GM19099 (cell line): ENCODE data around the gene CDH13.

ENCODE experiments used
- POLR2A ChIP-seq: IDR thresholded peaks from 3 replicates; pipeline ENCODE4 v1.6.1; 2011; ENCODE audit warnings: low read depth; ENCODE audit not compliant: insufficient read length; ENCODE audit errors: extremely low read depth

The CDH13 gene

DNA sequence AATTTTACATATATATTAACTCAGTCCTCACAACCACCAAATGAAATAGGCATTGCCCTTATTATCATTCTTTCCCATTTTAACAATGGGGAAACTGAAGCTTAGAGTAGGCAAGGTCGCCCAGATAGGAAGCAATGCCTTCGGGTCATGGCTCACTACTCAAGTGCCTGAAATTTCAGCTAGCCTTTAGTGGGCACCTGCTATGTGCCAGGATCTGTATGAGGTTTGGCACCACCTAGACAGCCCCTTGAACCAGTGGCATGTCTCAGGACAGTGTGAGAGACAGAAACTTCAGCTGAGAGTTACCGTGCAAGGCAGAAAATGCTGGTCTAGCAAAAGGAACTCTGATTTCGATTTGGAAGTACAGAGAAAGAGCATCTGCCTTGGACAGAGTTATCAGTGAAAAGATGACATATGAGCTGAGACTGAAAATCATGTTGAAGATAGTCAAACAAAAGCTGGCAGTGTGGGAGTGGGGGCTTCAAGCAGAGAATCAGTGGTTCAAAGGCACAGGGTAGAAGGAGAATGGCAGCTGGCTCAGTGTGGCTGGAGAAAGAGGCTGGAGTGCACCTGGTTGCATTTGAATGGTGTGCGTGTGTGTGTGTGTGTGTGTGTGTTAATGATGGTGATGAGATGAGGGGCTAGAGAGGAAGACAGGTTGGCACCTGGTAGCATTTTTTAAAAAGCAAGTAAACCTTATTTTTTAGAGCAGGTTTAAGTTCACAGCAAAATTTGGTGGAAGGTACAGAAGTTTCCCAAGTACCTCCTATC is 29.1 kb downstream of the CDH13 start:
- TF ChIP-seq POLR2A = no peak

DNA sequence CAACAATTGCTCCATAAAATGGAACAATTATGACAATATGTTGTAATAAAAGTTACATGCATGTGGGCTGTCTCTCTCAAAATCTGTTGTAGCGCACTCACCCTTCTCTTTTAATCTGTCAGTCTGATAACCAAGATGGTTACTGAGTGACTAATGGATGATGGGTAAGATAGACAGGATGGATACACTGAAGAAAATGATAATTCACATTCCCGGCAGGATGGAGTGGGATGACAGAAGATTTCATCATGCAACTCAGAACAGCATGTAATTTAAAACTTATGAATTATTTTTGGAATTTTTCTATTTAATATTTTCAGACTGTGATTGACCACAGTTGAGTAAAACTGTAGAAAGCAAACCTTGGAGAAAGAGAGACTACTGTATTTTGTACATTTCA is 30.5 kb downstream of the CDH13 start:
- TF ChIP-seq POLR2A = no peak

DNA sequence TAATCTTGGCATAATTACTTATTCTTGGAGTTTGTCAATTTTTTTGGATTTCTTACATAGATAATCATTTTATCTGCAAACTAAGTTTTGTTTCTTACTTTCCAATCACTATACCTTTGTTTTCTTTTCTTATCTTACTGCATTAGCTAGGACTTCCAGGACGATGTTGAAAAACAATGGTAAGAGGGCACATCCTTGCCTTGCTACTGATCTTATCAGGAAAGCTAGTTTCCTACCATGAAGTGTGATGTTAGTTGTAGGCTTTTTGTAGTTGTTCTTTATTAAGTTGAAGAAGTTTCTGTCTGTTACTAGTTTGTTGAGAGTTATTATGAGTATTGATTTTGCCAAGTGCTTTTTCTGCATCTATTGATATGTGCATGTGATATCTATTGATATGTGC is 31.0 kb downstream of the CDH13 start:
- no peak for TF ChIP-seq POLR2A

DNA sequence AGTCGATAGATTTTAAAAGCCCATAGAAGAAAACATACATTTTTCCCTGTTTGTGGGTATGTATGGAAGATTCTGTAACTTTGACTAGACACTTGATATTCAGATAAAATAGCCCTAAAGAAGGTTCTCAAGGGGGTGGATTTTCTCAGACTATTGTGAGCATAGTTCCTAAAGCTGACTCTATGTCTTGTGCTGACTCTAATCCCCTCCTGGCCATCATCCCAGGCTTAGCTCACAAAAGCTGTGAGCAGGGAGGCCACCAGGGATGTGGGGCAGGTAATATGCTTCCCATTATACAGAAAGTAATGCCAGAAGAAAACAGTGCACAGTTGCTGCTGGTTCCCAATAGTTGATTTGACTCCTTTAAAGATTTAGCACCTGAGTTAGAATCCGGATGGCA is 32.0 kb downstream of the CDH13 start:
- TF ChIP-seq POLR2A = no peak

DNA sequence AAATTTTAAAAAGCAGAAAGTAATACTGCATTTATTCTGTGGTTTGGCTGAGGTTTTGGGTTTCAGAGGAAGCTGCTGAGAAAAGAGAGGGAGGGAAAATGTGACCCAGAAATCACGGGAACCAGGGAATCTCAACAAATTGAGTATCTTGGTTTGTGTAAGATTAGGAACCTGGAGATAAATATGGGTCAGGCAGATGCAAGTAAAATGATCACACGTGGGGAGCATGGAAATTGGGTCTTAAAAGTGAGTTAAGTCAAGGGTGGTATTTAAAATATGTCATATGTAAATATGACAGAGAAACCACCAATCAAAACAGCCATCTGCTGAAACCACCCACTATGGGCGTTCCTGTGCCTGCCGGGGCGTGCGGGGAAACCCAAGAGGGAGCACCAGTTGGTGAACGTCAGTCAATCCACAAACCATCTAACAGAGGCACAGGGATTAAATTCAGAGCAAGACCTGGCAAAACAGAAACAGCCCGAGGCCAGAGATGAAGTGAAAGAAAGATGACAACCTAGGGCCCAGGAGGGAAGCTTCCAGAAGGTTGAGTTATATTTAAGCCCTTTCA is 33.4 kb downstream of the CDH13 start:
- TF ChIP-seq POLR2A = no peak

DNA sequence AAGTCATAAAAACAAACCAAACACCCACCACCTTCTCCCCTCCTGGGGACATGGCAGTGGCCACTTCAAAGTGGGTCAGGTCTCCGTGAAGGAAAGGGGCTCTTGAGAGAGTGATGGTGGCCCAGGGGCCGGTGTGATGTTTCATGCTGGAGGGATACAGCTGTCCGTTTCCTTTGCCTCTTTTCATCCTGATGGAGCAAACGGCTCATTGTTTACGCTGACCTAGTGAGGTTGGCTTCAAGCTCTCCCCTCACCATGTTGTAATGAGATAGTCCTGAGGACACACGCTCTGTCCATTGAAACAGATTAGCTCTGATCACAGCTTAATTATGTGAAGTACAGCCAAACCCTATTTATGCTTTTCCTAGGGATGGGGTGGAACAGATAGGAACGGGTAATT is 34.2 kb downstream of the CDH13 start:
- no peak for TF ChIP-seq POLR2A

DNA sequence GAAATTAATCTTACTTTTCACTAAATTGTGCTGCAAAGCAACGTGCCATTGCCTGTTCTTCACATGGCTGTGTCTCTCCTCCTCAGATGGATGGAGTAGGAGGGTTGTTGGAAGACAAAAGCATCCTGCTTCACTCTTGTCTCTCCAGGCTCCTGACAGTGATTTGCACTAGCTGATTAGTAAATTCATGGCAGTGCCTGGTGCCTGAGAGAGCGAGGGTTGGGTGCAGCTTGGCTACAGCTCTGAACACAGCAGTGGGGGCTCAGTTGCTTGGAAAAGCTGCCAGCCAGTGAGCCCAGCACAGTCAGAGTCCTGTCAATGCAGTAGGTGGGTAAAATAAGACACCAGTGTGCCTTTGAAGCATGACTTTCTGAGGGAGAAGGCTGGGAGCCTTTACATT is 37.4 kb downstream of the CDH13 start:
- no peak for TF ChIP-seq POLR2A

DNA sequence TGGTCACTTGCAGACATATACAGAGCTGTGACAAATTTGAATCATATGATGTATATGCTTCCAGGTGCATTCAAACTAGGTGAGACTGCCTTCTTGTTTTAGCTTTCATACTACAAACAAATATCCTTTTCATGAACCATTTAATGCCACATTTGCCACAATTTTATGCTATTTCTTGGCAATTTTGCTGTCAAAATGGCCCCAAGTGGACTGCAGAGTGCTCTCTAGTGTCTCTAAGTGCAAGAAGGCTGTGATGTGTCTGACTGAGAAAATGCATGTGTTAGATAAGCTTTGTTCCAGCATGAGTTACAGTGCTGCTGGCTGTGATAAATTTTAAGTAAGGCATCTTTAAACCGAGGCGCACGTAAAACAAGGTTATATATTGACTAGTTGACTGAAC is 38.3 kb downstream of the CDH13 start:
- TF ChIP-seq POLR2A = no peak

DNA sequence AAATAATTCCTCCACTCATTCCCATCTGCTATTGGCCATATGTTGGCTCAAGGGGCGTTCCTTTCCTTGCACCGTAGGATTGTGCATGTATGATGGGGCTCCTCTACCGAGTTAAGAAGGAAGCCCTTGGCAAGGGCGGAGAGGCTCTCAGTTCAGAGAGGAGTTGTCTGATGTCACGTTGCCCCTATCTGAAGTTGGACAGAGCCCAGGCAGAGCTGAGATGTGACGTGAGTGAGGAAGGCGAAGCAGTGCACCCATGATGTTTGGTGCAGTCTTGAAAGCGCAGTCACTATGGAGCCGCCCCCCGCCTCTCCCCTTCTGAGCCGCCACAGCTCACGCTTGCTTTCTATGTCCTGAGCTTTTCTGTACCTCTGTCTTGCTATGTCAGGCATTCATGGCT is 40.7 kb downstream of the CDH13 start:
- no peak for TF ChIP-seq POLR2A

DNA sequence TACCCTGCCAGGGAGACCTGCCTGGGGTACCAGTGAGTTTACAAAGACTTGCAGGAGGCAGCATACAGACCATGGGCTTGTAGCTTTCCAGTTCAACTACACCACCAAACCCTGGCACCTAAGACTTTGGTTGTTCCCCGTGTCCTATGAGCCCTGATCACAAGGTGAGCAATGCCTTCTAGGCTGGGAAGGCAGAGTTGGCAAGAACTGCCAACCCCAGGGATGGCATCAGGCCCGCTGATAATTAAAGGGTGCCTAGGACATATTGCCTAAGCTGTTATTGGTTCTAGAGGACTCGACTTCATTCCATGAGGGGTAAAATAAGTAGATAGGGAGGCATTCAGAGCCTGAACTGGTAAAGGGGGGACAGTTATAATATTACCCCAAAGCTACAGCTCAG is 41.3 kb downstream of the CDH13 start:
- TF ChIP-seq POLR2A = no peak

DNA sequence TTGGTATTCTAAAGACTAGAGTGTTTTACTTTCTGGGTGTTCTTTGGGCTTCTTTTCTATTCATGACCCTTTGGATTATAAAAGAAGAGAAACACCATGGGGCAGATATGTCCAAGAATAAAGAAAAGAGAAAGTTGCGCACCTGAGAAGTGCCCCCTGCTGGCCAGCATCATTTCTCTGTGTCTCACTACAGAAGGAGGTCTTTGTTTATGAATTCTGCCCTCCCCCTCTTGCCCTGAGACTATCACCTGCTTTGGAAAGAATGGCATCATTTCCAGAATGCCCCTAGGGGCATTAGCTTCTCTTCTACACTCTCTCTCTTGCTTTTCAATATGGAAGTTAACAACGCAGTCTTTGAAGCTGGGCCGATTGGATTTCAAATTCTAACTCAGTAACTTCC is 45.0 kb downstream of the CDH13 start:
- TF ChIP-seq POLR2A = no peak

DNA sequence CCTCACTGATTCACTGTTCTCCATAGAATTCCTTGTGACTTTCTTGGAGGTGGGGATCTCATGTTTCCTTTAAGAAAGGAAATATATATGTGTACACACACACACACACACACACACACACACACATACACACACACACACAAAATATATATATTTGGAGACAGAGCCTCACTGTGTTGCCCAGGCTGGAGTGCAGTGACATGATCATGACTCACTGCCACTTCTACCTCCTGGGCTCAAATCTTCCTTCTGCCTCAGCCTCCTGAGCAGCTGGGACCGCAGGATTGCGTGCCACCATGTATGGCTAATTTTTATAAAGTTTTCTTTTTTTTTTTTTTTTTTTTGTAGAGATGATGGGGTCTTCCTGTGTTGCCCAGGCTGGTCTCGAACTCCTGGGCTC is 45.9 kb downstream of the CDH13 start:
- TF ChIP-seq POLR2A = no peak

DNA sequence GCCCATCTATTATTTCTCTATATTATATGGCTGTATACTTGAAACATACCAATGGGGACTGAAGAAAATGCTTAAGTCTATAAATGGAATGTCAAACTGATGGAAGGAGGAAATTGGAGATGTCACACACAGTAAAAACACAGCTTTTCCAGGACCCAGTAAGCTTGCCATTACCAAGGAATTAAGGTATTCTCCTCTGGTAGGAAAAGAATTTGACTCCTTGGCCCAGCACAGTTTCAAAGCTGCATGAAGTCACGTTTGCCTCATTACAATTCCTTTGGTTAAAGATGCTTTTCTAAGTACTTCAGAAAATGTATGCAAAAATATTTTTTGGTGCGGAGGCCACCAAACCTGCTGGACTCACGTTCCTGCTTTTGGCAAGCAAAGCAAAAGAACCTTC is 48.5 kb downstream of the CDH13 start:
- no peak for TF ChIP-seq POLR2A

DNA sequence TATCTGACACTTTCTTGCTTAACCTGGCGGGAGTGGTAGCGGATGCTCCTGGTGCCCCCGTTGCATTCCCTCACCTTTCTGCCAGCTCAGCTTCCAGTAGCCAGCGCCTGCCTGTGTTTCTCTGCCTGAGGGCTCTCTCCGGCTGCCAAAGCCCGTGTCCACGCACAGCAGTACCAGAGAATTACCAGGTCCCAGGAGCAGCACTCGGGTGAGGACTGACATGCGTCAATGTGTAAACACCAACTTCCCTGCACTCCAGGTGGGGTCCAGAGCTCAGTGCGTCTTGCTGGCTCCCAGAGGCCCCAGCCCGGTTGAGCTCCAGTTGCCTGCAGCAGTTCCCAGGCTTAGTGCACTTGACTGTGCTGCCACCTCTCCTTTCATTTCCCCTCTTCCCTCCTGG is 54.8 kb downstream of the CDH13 start:
- TF ChIP-seq POLR2A = no peak

DNA sequence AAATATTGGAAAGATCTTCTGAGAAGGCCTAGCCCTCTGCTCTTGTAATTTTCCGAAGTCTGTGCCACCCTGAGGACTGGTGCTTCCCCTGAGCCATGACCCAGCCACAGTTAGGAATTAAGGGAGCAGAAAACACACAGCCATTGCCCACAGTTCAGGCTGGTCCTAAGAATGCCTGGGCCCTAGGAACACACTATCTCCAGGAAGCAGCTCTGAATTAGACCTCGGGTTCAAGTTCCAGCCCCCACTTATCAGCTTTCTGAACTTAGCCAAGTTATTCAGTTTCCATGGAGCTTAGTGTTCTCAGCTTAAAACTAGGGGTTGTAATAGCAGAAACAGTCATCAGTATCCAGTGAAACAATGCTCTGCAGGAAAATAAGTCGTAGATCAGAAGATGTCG is 56.0 kb downstream of the CDH13 start:
- TF ChIP-seq POLR2A = no peak

DNA sequence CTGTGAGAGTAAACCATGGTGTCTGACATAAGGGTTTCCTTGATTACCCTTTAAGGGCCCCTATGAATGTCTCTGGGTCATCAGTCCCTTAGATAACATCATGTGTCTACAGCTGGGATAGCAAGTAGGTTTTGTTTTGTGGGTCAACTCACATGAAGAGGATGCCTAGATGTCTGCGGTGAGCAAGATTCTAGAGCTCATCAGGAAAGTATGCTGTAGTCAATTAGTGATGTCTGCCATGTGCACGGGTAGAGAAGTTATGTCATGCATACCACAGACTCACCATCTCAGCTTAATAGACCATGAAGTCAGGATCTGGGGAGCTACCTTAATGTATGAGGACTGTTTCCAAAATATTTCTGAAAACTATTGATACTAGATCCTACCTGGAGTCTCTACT is 57.5 kb downstream of the CDH13 start:
- no peak for TF ChIP-seq POLR2A

DNA sequence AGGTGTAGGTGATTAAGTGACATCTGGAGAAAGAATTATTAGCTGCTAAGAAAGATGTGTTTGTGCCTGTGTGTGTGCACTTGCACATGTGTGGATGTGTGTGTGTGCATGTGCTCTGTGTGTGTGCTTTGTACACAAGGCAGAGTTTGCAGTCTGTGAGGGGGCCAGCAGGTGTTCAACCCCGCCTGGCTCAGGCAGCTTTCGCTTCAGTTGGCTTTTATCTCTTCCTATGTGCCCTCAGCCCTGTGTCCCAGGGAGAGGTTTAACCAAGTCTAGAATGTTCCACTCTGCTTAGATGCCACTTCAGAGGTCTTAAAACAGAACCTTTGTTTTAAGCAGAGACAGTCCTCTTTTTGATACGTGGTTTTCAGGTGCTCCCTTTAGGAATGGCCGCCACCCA is 58.8 kb downstream of the CDH13 start:
- TF ChIP-seq POLR2A = no peak
